ENCODE measurements around the gene XRN1. TPM values are rescaled to one million over a fixed set of nuclear protein-coding genes. Genes with fewer than 3 reads are reported as not detected.
"Not testable (repeated sequence)": the region's sequence is repeated elsewhere in the genome, so short reads cannot be mapped to it uniquely, and the experiment has no call there.

XRN1 gene
- total and polyA plus RNA-seq, 2 of the 8 experiments (the other 6 are each of a cell fraction or from before 2014, with no cell fraction given) = 1.9 to 17.2 TPM

DNA sequence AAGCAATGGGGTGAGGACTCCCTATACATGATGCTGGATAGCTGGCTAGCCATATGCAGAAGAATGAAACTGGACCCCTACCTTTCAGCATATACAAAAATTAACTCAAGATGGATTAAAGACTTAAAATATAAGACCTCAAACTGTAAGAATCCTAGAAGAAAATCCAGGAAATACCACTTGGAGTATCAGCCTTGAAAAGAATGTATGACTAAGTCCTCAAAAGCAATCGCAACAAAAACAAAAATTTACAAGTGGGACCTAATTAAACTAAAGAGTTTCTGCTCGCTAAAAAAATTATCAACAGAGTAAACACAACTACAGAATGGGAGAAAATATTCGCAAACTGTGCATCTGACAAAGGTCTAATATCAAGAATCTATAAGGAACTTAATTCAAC is 94.3 kb downstream of the XRN1 start:
- no peak overlapping the region for H3K18ac ChIP-seq (ENCODE audit: extremely low read depth, low read length)
- 93% methylated on average over 3 of the region's 3 CpGs; no CpG with 5 or more reads in 1 of the 2 experiments for WGBS, 2 experiments (ENCODE audit: extremely low coverage in 1 of 2, insufficient coverage in 1 of 2, insufficient read length in 1 of 2, insufficient replicate concordance in 2 of 2, low coverage in 1 of 2, low lambda C conversion rate in 2 of 2, missing lambda C conversion rate in 1 of 2)
- H3K27me3 ChIP-seq (replicated peaks in 1 of 4; ENCODE audit: control insufficient read depth in 3 of 4, extremely low read depth in 1 of 4, insufficient read depth in 3 of 4, low read length in 3 of 4) = no peaks in the 10 kb centered on the region
- H3K79me2 ChIP-seq (ENCODE audit: control insufficient read depth in 1 of 2, insufficient read depth in 2 of 2, low read length in 2 of 2) = no peaks in the 10 kb centered on the region
- CTCF ChIA-PET (ENCODE audit: partially characterized antibody) = no interaction called here
- no peak overlapping the region for H2BK20ac ChIP-seq (ENCODE audit: low read length)
- no peak overlapping the region for H2BK120ac ChIP-seq (replicated peaks; ENCODE audit: low read depth, low read length)
- H3K56ac ChIP-seq (replicated peaks; ENCODE audit: insufficient read length, low read depth, low read length) = no peak overlapping the region
- POLR2A ChIA-PET (ENCODE audit: partially characterized antibody) = no interaction called here
- H2BK12ac ChIP-seq (ENCODE audit: low read depth, low read length) = no peak overlapping the region
- no peak overlapping the region for H2AK5ac ChIP-seq (ENCODE audit: low read depth, low read length)
- H3K23me2 ChIP-seq (ENCODE audit: low read depth, low read length) = no peaks in the 10 kb centered on the region
- no peak overlapping the region for H3K9ac ChIP-seq (replicated peaks in 1 of 4; ENCODE audit: extremely low read depth in 1 of 4, low read depth in 3 of 4, low read length in 3 of 4)
- no peak overlapping the region for H3K4me2 ChIP-seq (ENCODE audit: insufficient read depth in 1 of 2, low read depth in 2 of 2, low read length in 2 of 2)
- no peak overlapping the region for H2AFZ ChIP-seq (ENCODE audit: low read length)
- H2BK5ac ChIP-seq (ENCODE audit: low read depth, low read length) = no peak overlapping the region
- no peak overlapping the region for H3K23ac ChIP-seq (ENCODE audit: insufficient read length)
- H3K4me1 ChIP-seq (replicated peaks in 1 of 4; ENCODE audit: control insufficient read depth in 3 of 4, insufficient read depth in 4 of 4, low read length in 3 of 4) = no peaks in the 10 kb centered on the region
- H4K5ac ChIP-seq (ENCODE audit: insufficient read length, low read depth, low read length) = no peak overlapping the region
- no peaks in the 10 kb centered on the region for H3K9me3 ChIP-seq (ENCODE audit: insufficient read depth in 2 of 2, low read depth in 1 of 2, low read length in 1 of 2)
- H4K8ac ChIP-seq (ENCODE audit: extremely low read depth, insufficient read depth, low read length) = no peak overlapping the region
- no peak overlapping the region for H2BK15ac ChIP-seq (ENCODE audit: low read length)
- H3K79me1 ChIP-seq (ENCODE audit: low read depth, low read length) = no peaks in the 10 kb centered on the region
- no peak overlapping the region for H3K4ac ChIP-seq (replicated peaks; ENCODE audit: insufficient read length, low read depth, low read length)
- no peak for DNase-seq (ENCODE audit: low read depth in 1 of 2, low spot score in 2 of 2)
- no peak overlapping the region for H3K4me3 ChIP-seq (ENCODE audit: extremely low read depth in 1 of 4, insufficient read depth in 2 of 4, low read depth in 3 of 4, low read length in 4 of 4)
- H4K91ac ChIP-seq (replicated peaks; ENCODE audit: insufficient read length, low read length) = no peak overlapping the region
- no peaks in the 10 kb centered on the region for H4K20me1 ChIP-seq (replicated peaks in 1 of 2; ENCODE audit: control insufficient read depth in 1 of 2, insufficient read depth in 2 of 2, low read length in 2 of 2)
- TF ChIP-seq CTBP2 (IDR thresholded peaks at IDR 0.05; ENCODE audit: borderline replicate concordance, insufficient read depth, insufficient read length, low read length) = no peak
- TF ChIP-seq CBX8 (IDR thresholded peaks at IDR 0.05; ENCODE audit: borderline replicate concordance, low read depth, low read length) = no peak
- peaks cover 0 to 21% (median 4%) of the 10 kb centered on the region in 4 experiments; a peak in 3 of 8 replicates for H3K36me3 ChIP-seq (ENCODE audit: control insufficient read depth in 2 of 4, insufficient read depth in 4 of 4, low read length in 3 of 4)
- no peak for FAIRE-seq
- no peak overlapping the region for H3K27ac ChIP-seq (ENCODE audit: low read depth, low read length)
- no peak overlapping the region for H3K14ac ChIP-seq (ENCODE audit: insufficient read length)

DNA sequence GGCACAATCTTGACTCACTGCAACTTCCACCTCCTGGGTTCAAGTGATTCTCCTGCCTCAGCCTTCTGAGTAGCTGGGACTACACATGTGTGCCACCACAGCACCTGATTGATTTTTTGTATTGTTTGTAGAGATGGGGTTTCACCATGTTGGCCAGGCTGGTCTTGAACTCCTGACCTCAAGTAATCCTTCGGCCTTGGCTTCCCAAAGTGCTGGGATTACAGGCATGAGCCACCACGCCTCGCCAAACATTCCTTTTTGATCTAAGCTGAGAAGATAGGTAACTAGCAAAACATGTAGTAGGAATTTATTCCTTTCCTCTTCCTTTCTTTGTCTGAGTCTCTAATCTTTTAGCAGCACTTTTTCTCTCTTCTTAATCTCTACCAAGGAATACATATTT is 95.1 kb downstream of the XRN1 start:
- POLR2A ChIA-PET (ENCODE audit: partially characterized antibody); H2BK5ac ChIP-seq (ENCODE audit: low read depth, low read length); H3K4me3 ChIP-seq (ENCODE audit: extremely low read depth in 1 of 4, insufficient read depth in 2 of 4, low read depth in 3 of 4, low read length in 4 of 4); H3K79me1 ChIP-seq (ENCODE audit: low read depth, low read length); H3K27me3 ChIP-seq (replicated peaks in 1 of 4; ENCODE audit: control insufficient read depth in 3 of 4, extremely low read depth in 1 of 4, insufficient read depth in 3 of 4, low read length in 3 of 4); H4K8ac ChIP-seq (ENCODE audit: extremely low read depth, insufficient read depth, low read length); H3K23me2 ChIP-seq (ENCODE audit: low read depth, low read length); H4K20me1 ChIP-seq (replicated peaks in 1 of 2; ENCODE audit: control insufficient read depth in 1 of 2, insufficient read depth in 2 of 2, low read length in 2 of 2); FAIRE-seq; DNase-seq (ENCODE audit: low read depth in 1 of 2, low spot score in 2 of 2); H3K23ac ChIP-seq (ENCODE audit: insufficient read length); H3K56ac ChIP-seq (replicated peaks; ENCODE audit: insufficient read length, low read depth, low read length); H3K14ac ChIP-seq (ENCODE audit: insufficient read length); H4K5ac ChIP-seq (ENCODE audit: insufficient read length, low read depth, low read length); H2BK120ac ChIP-seq (replicated peaks; ENCODE audit: low read depth, low read length); CTCF ChIA-PET (ENCODE audit: partially characterized antibody); H3K18ac ChIP-seq (ENCODE audit: extremely low read depth, low read length); H2AK5ac ChIP-seq (ENCODE audit: low read depth, low read length); H3K79me2 ChIP-seq (ENCODE audit: control insufficient read depth in 1 of 2, insufficient read depth in 2 of 2, low read length in 2 of 2); H2BK15ac ChIP-seq (ENCODE audit: low read length); H3K4ac ChIP-seq (replicated peaks; ENCODE audit: insufficient read length, low read depth, low read length); H2AFZ ChIP-seq (ENCODE audit: low read length); H3K9me3 ChIP-seq (ENCODE audit: insufficient read depth in 2 of 2, low read depth in 1 of 2, low read length in 1 of 2); H2BK12ac ChIP-seq (ENCODE audit: low read depth, low read length); H4K91ac ChIP-seq (replicated peaks; ENCODE audit: insufficient read length, low read length); H3K4me2 ChIP-seq (ENCODE audit: insufficient read depth in 1 of 2, low read depth in 2 of 2, low read length in 2 of 2); H3K27ac ChIP-seq (ENCODE audit: low read depth, low read length); H2BK20ac ChIP-seq (ENCODE audit: low read length); H3K4me1 ChIP-seq (replicated peaks in 1 of 4; ENCODE audit: control insufficient read depth in 3 of 4, insufficient read depth in 4 of 4, low read length in 3 of 4); H3K9ac ChIP-seq (replicated peaks in 1 of 4; ENCODE audit: extremely low read depth in 1 of 4, low read depth in 3 of 4, low read length in 3 of 4): not testable (repeated sequence)
- WGBS, 2 experiments (ENCODE audit: extremely low coverage in 1 of 2, insufficient coverage in 1 of 2, insufficient read length in 1 of 2, insufficient replicate concordance in 2 of 2, low coverage in 1 of 2, low lambda C conversion rate in 2 of 2, missing lambda C conversion rate in 1 of 2) = 88% methylated on average over 3 of the region's 3 CpGs; no CpG with 5 or more reads in 1 of the 2 experiments
- peaks cover 0 to 21% (median 4%) of the 10 kb centered on the region in 4 experiments; a peak in 3 of 8 replicates for H3K36me3 ChIP-seq (ENCODE audit: control insufficient read depth in 2 of 4, insufficient read depth in 4 of 4, low read length in 3 of 4)
